Superior temporal gyrus (tissue), 1 donor: ENCODE results near the gene ATP4B.

Experiments
- DNase-seq: peaks from one replicate; pipeline ENCODE4 v3.0.0-alpha.2; 2016; ENCODE audit errors: extremely low spot score

ATP4B gene

DNA sequence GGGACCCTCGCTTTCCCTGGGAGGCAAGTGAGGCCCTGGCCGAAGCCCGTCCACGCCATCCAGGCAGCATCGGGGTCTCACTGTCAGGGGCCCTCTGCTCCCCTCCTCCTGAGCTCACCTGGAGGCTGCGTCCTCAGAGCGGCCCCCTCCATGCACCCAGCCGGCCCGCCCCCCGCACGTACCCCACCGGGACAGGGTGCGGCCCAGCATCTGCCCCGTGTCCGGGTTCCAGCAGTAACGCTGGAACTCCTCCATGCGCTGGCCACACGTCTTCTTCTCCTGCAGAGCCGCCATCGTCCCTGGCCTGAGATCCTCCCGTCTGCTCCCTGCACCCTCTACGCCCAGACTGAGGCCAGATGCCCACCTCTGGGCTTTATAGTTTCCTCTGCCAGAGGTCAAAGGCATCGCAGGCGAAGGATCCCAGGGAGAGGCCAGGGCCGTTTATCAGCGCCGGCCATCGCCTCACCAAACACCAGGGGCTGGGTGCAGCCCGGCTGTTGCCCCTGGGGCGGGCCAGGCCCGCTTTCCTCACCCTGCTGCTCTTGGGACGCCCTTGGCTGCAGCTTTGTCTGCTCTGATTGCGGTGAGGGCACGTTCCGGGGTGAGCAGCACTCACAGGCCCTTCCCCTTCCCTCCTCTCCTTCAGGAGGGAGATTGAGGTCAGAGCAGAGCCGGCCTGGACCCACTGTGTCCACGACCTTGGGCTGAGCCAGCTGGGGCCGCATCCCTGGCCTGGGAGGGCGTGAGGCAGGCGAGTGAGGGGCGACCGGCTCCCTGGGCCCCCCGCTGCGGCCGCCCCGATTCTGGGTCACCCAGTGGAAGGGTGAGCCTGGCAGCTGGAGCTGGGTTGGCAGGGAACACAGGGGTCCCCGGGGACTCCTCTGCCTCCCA lies at the start of gene ATP4B:
ATP4B (minus strand) TSS at position 348 of the 891 bp plus-strand sequence; CDS start at position 294, 54 bp downstream.
- DNase-seq: no peak

GRCh38 chr13:113672002-113672651 lies 14.1 kb upstream of the ATP4B start:
- DNase-seq: no peak

- no peak for DNase-seq
Measured at GRCh38 chr13:113671066-113672001, 13.3 kb upstream of the ATP4B start.

DNA sequence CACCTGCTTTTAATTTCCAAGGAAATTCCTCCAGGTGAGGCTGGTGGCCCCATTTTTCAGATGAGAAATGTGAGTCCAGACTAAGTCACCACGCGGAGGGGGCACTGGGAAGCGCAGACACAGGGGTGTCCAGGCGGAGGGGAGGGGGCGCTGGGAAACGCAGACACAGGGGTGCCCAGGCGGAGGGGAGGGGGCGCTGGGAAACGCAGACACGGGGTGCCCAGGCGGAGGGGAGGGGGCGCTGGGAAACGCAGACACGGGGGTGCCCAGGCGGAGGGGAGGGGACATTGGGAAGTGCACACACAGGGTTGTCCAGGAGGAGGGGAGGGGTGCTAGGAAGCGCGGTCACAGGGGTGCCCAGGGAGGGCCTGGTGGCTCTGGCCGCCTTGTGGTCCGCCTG lies 12.5 kb upstream of the ATP4B start:
- no peak for DNase-seq

DNA sequence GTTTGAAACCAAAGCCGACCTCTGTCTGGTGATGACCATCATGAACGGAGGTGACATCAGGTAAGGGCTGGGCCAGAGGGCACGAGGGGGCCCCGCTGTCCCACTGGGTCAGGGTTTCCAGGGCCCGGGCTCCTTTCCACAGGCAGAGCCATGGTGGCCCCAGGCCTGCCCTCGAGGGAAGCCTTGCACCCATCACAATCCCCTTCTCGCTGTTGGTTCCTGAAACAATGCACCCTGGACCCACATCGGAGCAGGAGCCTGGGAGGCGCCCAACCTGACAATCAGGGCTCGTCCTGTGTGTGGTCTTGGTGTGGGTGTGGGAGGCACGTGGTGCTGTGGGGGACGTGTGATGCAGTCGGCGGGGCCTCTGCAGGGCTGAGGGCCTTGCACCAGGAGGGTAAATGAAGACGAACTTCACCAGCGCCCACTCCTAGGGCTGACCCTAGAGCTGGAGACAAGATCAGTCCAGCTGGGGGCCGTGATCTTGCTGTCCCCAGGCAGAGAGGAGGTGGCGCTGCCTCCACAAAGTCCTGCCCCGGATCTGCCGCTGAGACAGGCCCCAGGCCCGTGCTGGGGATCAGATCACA lies 11.8 kb upstream of the ATP4B start:
- DNase-seq: no peak

- no peak for DNase-seq
Measured at GRCh38 chr13:113669231-113669754, 11.3 kb upstream of the ATP4B start.

GRCh38 chr13:113668491-113668971 lies 10.5 kb upstream of the ATP4B start:
- DNase-seq: no peak

- DNase-seq: no peak
Measured at GRCh38 chr13:113667771-113668490, 9.9 kb upstream of the ATP4B start.

- no peak for DNase-seq
Measured at GRCh38 chr13:113666951-113667701, 9.1 kb upstream of the ATP4B start, which contains the start of gene GRK1. Gene GRK1, plus strand, starts transcription at chr13:113667219. Its CDS starts 168 bp downstream, at chr13:113667387.

GRCh38 chr13:113666329-113666670 lies 8.3 kb upstream of the ATP4B start:
- no peak for DNase-seq

- no peak for DNase-seq
Measured at GRCh38 chr13:113665597-113666328, 7.8 kb upstream of the ATP4B start.

- DNase-seq: no peak
Measured at GRCh38 chr13:113664751-113665596, 7.0 kb upstream of the ATP4B start.

DNA sequence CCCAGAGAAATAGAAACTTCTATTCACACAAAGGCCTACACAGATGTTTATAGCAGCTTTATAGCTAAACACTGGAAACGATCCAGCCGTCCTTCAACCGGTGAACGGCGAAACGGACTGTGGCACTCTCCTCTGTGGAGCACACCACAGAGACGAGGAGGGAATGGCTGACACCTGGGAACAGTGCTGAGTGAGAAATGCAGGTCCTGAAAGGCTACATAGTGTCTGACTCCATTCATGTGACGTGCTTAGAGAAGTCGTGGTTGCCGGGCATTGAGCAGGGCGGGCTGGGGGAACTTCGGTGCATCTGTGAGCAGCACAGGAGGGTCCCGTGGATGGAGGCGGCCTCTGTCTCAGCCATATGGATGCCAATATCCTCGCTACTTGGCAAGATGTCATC lies 5.9 kb upstream of the ATP4B start:
- DNase-seq: no peak

DNA sequence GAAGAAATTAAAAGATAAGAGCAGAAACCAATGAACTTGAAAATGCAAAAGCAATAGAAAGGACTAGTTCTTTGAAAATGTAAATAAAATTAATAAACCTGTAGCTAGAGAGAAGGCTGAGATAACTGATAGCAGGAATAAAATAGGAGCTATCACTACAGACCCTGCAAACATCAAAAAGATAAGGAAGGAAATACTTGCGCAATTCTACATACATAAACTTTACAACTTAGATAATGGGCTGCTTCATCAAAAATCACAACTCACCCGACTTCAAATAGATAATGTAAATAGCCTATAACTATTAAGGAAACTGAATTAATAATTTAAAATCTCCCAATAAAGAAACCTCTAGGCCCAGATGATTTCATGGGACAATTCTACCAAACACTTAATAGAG lies 3.5 kb upstream of the ATP4B start:
- DNase-seq: no peak

GRCh38 chr13:113660066-113660465 lies 2.1 kb upstream of the ATP4B start:
- no peak for DNase-seq

- DNase-seq: no peak
Measured at GRCh38 chr13:113659337-113659736, 1.3 kb upstream of the ATP4B start.

DNA sequence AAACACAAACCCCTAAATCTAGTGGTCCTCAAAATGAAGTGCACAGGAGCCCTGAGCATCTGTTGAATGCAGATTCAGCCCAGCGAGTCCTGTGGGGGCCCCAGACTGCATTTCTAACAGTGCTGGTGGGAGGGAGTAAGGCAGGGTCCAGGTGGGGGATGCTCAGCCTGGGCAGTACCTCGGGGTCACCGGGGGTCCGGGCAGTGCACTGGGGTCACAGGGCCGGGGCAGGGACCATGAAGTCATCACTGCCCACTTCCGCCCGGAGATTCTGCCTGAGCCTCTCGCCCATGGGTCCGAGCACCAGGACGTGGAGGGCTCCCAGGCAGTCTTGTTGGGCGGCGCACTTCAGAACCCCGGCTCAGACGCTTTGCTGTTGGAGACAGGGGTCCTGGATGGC lies 838 bp upstream of the ATP4B start:
- DNase-seq: no peak
